MCF 10A (cell line): ENCODE data around the gene EXOC3L1. TPM values are rescaled to one million over a fixed set of nuclear protein-coding genes. Genes with fewer than 3 reads are reported as not detected.

Source experiments
- BruUV-seq: library from RNA; stranded (reverse); fragments of 400-500 nt; replicated peaks from 2 replicates; lab custom pipeline; 2021; lab: Mats Ljungman, UMichigan
- CTCF ChIA-PET: fragments of 300-600 bp; sonication (Branson Sonifier 250); formaldehyde crosslinking; extraction: SDS; loops from one replicate; lab custom pipeline; 2021; ENCODE audit warnings: antibody characterized with exemption, inconsistent platforms; lab: Yijun Ruan, JAX
- POLR2A ChIA-PET: fragments of 300-600, 350-650 bp; sonication (Branson Sonifier 250); formaldehyde crosslinking; extraction: SDS; loops from one replicate; lab custom pipeline; 2020; ENCODE audit warnings: antibody characterized with exemption, inconsistent platforms; lab: Yijun Ruan, JAX
- DNase-seq: peaks from one replicate; pipeline ENCODE4 v3.0.0-alpha.2; 2018; ENCODE audit not compliant: unreplicated experiment
- H3K27ac Mint-ChIP-seq: one replicate; pipeline ENCODE4 v1.8.0; 2022; ENCODE audit warnings: mild to moderate bottlenecking, low read depth, mixed read lengths; ENCODE audit not compliant: unreplicated experiment
- H3K27me3 Mint-ChIP-seq: one replicate; pipeline ENCODE4 v1.8.0; 2022; ENCODE audit warnings: mixed read lengths; ENCODE audit not compliant: insufficient read depth, unreplicated experiment
- H3K36me3 Mint-ChIP-seq: one replicate; pipeline ENCODE4 v1.8.0; 2022; ENCODE audit warnings: mild to moderate bottlenecking, moderate library complexity, mixed read lengths; ENCODE audit not compliant: insufficient read depth, unreplicated experiment
- H3K4me1 Mint-ChIP-seq: one replicate; pipeline ENCODE4 v1.8.0; 2022; ENCODE audit warnings: mixed read lengths; ENCODE audit not compliant: insufficient read depth, unreplicated experiment
- H3K4me3 Mint-ChIP-seq: one replicate; pipeline ENCODE4 v1.8.0; 2022; ENCODE audit warnings: mild to moderate bottlenecking, moderate library complexity, mixed read lengths; ENCODE audit not compliant: unreplicated experiment
- H3K9me3 Mint-ChIP-seq: one replicate; pipeline ENCODE4 v1.8.0; 2022; ENCODE audit warnings: mixed read lengths; ENCODE audit not compliant: unreplicated experiment
- CTCF ChIP-seq: fragments of 200-600 bp; IDR thresholded peaks from one replicate; pipeline ENCODE4 v1.8.0; 2022; ENCODE audit warnings: antibody characterized with exemption, mild to moderate bottlenecking; ENCODE audit not compliant: unreplicated experiment
- intact Hi-C: fragments of 100-400 bp; cut with micrococcal nuclease; formaldehyde crosslinking; loops from 2 replicates; pipeline ENCODE4 v1.14.1; 2022
- total RNA-seq: library from RNA; stranded (reverse); gene quantifications from 2 replicates; pipeline ENCODE4 v1.2.3, GENCODE V29; 2022

Gene EXOC3L1
- total RNA-seq, 1 experiment from 2014 or later: not detected

DNA sequence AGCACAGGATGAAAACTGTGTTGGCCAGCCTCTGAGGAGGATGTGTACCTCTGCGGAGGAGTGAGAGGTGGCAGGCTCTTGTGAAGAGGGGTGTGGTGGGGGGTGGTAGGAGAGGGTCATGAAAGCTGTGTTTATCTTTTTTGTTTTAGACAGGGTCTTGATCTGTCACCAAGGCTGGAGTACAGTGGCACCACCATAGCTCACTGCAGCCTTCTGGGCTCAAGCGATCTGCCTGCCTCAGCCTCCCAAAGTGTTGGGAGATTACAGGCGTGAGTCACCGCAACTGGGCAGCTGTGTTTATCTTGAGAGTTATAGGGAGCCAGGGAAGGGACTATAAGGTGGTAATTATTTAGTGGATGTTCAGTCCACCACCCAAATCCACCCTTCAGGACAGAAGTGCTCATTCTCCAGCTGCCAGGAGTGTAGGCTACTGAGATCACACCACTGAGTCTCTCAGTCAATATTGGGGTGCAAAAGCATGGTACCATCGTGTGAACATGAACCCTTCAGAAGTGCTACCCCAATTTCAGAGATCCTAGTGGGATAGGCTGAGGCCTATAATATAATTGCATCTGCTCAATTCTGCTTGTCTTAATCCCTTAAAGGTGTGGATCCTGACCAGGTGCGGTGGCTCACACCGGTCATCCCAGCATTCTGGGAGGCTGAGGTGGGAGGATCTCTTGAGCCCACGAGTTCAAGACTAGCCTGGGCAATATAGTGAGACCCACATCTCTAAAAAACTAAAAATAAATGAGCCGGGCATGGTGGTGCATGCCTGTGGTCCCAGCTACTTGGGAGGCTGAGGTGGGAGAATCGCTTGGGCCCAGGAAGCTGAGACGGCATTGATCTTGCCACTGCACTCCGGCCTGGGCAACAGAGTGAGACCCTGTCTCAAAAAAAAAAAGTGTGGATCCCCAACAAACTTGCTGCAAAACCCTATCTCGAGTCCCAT lies 788 bp upstream of the EXOC3L1 start:
- intact Hi-C loops: no loop called here
- no TSS peak for BruUV-seq
- H3K4me3 Mint-ChIP-seq: peak overlapping the region; percentile 77
- H3K4me1 Mint-ChIP-seq: peaks cover 9% of the 10 kb centered on the region
- H3K27ac Mint-ChIP-seq: peak overlapping the region; percentile 78
- H3K27me3 Mint-ChIP-seq: no peaks in the 10 kb centered on the region
- TF ChIP-seq CTCF: no peak
- no peak for DNase-seq
- ChIA-PET CTCF (interaction anchor here (0.9 to 1.6 kb wide), 3 partner anchors 8 to 55 kb away, joined by 3 to 4 read pairs (median 4); partner anchors contain the start of gene ELMO3), POLR2A (interaction anchor here (1.4 kb wide), 1 partner anchor 16 kb away, joined by 8 read pairs; no protein-coding TSS in a partner anchor)
- H3K36me3 Mint-ChIP-seq: peaks cover 16% of the 10 kb centered on the region
- H3K9me3 Mint-ChIP-seq: no peaks in the 10 kb centered on the region

GRCh38 chr16:67188798-67189197 lies 1.1 kb downstream of the EXOC3L1 start:
- intact Hi-C loops: no loop called here
- H3K4me3 Mint-ChIP-seq: no peak overlapping the region
- POLR2A ChIA-PET: interaction anchor here (1.4 to 1.9 kb wide), 3 partner anchors 10 to 57 kb away, joined by 3 to 5 read pairs (median 4); partner anchors contain the start of gene NOL3
- H3K27me3 Mint-ChIP-seq: no peaks in the 10 kb centered on the region
- H3K4me1 Mint-ChIP-seq: peaks cover 14% of the 10 kb centered on the region
- no peak for DNase-seq
- no peaks in the 10 kb centered on the region for H3K9me3 Mint-ChIP-seq
- BruUV-seq: no TSS peak
- CTCF ChIA-PET: interaction anchor here (0.6 to 2.8 kb wide), 8 partner anchors 9 to 241 kb away, joined by 3 to 11 read pairs (median 3); partner anchors contain the start of gene ELMO3
- H3K36me3 Mint-ChIP-seq: peaks cover 5% of the 10 kb centered on the region
- H3K27ac Mint-ChIP-seq: no peak overlapping the region
- TF ChIP-seq CTCF: no peak

GRCh38 chr16:67188323-67188722 lies 1.6 kb downstream of the EXOC3L1 start:
- POLR2A ChIA-PET: interaction anchor here (1.4 to 1.9 kb wide), 2 partner anchors 10 to 18 kb away, joined by 4 to 5 read pairs; partner anchors contain the start of gene NOL3
- intact Hi-C loops: no loop called here
- Mint-ChIP-seq H3K4me1 (peaks cover 14% of the 10 kb centered on the region), H3K27me3 (no peaks in the 10 kb centered on the region), H3K27ac (no peak overlapping the region), H3K36me3 (peaks cover 5% of the 10 kb centered on the region), H3K4me3 (no peak overlapping the region), H3K9me3 (no peaks in the 10 kb centered on the region)
- CTCF ChIA-PET: interaction anchor here (0.7 to 2.8 kb wide), 4 partner anchors 10 to 211 kb away, joined by 3 to 11 read pairs (median 3); partner anchors contain the start of gene ELMO3
- DNase-seq: no peak
- TF ChIP-seq CTCF: no peak
- BruUV-seq: no TSS peak
